Memory B cell (primary cell): ENCODE data around the gene PCGF1.
A peak's percentile ranks its signal among the peaks of the same experiment; 100 is the strongest.

Experiments used
- ATAC-seq: fragments of 150-1000 bp; cut with Tn5 transposase; 2 replicates; pipeline ENCODE4 v1.10.0; 2021; ENCODE audit warnings: low read depth, mild to moderate bottlenecking, moderate library complexity
- DNase-seq, 2 donors: peaks; one replicate each; pipeline ENCODE4 v3.0.0; 2022; ENCODE audit warnings: low spot score in 2 of 2
- H3K27ac Mint-ChIP-seq: one replicate; pipeline ENCODE4 v1.8.0; 2022; ENCODE audit warnings: mild to moderate bottlenecking, moderate library complexity, mixed read lengths
- H3K27me3 Mint-ChIP-seq: one replicate; pipeline ENCODE4 v1.8.0; 2022; ENCODE audit warnings: mixed read lengths
- H3K36me3 Mint-ChIP-seq: one replicate; pipeline ENCODE4 v1.8.0; 2022; ENCODE audit warnings: mild to moderate bottlenecking, mixed read lengths
- H3K4me1 Mint-ChIP-seq: one replicate; pipeline ENCODE4 v1.8.0; 2022; ENCODE audit warnings: mixed read lengths
- H3K4me3 Mint-ChIP-seq: one replicate; pipeline ENCODE4 v1.8.0; 2022; ENCODE audit warnings: mild to moderate bottlenecking, moderate library complexity, mixed read lengths
- H3K9me3 Mint-ChIP-seq: one replicate; pipeline ENCODE4 v1.8.0; 2022; ENCODE audit warnings: mixed read lengths

PCGF1 gene

GRCh38 chr2:74514368-74515270, 7.1 kb upstream of the PCGF1 start, which contains the start of gene TLX2:
Gene TLX2, plus strand, starts transcription at chr2:74514450. Its CDS starts 357 bp downstream, at chr2:74514807.
- no peak within 1 kb of the TSS for H3K27ac Mint-ChIP-seq
- peak within 1 kb of the TSS; percentile 78 for H3K4me3 Mint-ChIP-seq

GRCh38 chr2:74513605-74514367, 6.3 kb upstream of the PCGF1 start:
- DNase-seq: peak; percentile 20 to 35
- no peaks in the 10 kb centered on the region for H3K36me3 Mint-ChIP-seq
- ATAC-seq: no peak
- peaks cover 26% of the 10 kb centered on the region for H3K27me3 Mint-ChIP-seq
- H3K4me3 Mint-ChIP-seq: peak overlapping the region; percentile 25
- H3K9me3 Mint-ChIP-seq: no peaks in the 10 kb centered on the region
- H3K27ac Mint-ChIP-seq: no peak overlapping the region
- H3K4me1 Mint-ChIP-seq: peaks cover 12% of the 10 kb centered on the region

More at GRCh38 chr2:74514368-74515270, 7.1 kb upstream of the PCGF1 start, which contains the start of gene TLX2:
- peak; percentile 26 to 44 for DNase-seq
- Mint-ChIP-seq H3K4me1 (peaks cover 12% of the 10 kb centered on the region), H3K27me3 (peaks cover 30% of the 10 kb centered on the region), H3K36me3 (no peaks in the 10 kb centered on the region), H3K9me3 (no peaks in the 10 kb centered on the region)
- ATAC-seq: peak; percentile 18

- Mint-ChIP-seq H3K36me3 (no peaks in the 10 kb centered on the region), H3K27ac (no peak overlapping the region), H3K4me1 (peaks cover 18% of the 10 kb centered on the region), H3K27me3 (peaks cover 20% of the 10 kb centered on the region), H3K4me3 (no peak overlapping the region), H3K9me3 (no peaks in the 10 kb centered on the region)
- DNase-seq (peak in 1 of 2 donors; percentile 27), ATAC-seq (no peak)
Measured at GRCh38 chr2:74512744-74513604, 5.5 kb upstream of the PCGF1 start.

- no peak for ATAC-seq
- H3K4me3 Mint-ChIP-seq: no peak overlapping the region
- no peak overlapping the region for H3K27ac Mint-ChIP-seq
- no peak for DNase-seq
- peaks cover 17% of the 10 kb centered on the region for H3K4me1 Mint-ChIP-seq
- peaks cover 4% of the 10 kb centered on the region for H3K36me3 Mint-ChIP-seq
- peaks cover 8% of the 10 kb centered on the region for H3K27me3 Mint-ChIP-seq
- no peaks in the 10 kb centered on the region for H3K9me3 Mint-ChIP-seq
Measured at GRCh38 chr2:74511104-74511989, 3.9 kb upstream of the PCGF1 start.

- no peak for DNase-seq
- ATAC-seq: no peak
- Mint-ChIP-seq H3K4me1 (peaks cover 19% of the 10 kb centered on the region), H3K27me3 (peaks cover 7% of the 10 kb centered on the region), H3K36me3 (peaks cover 10% of the 10 kb centered on the region), H3K9me3 (no peaks in the 10 kb centered on the region), H3K4me3 (no peak overlapping the region), H3K27ac (no peak overlapping the region)
Measured at GRCh38 chr2:74510272-74510671, 2.8 kb upstream of the PCGF1 start.

- peaks cover 24% of the 10 kb centered on the region for H3K4me1 Mint-ChIP-seq
- peaks cover 8% of the 10 kb centered on the region for H3K27me3 Mint-ChIP-seq
- DNase-seq (peak in 1 of 2 donors; percentile 28), ATAC-seq (peak; percentile 6)
- H3K9me3 Mint-ChIP-seq: no peaks in the 10 kb centered on the region
- peak overlapping the region; percentile 96 for H3K27ac Mint-ChIP-seq
- H3K36me3 Mint-ChIP-seq: peaks cover 20% of the 10 kb centered on the region
- H3K4me3 Mint-ChIP-seq: peak overlapping the region; percentile 90
Measured at GRCh38 chr2:74507926-74508520, 528 bp upstream of the PCGF1 start.

GRCh38 chr2:74505448-74506246, 1.8 kb downstream of the PCGF1 start:
- H3K9me3 Mint-ChIP-seq: no peaks in the 10 kb centered on the region
- H3K4me3 Mint-ChIP-seq: no peak overlapping the region
- DNase-seq (no peak), ATAC-seq (no peak)
- peaks cover 27% of the 10 kb centered on the region for H3K4me1 Mint-ChIP-seq
- no peak overlapping the region for H3K27ac Mint-ChIP-seq
- peaks cover 20% of the 10 kb centered on the region for H3K36me3 Mint-ChIP-seq
- H3K27me3 Mint-ChIP-seq: peaks cover 11% of the 10 kb centered on the region

GRCh38 chr2:74504591-74504990, 2.9 kb downstream of the PCGF1 start:
- Mint-ChIP-seq H3K27ac (peak overlapping the region; percentile 49), H3K9me3 (no peaks in the 10 kb centered on the region), H3K4me1 (peaks cover 27% of the 10 kb centered on the region), H3K4me3 (peak overlapping the region; percentile 66), H3K36me3 (peaks cover 20% of the 10 kb centered on the region), H3K27me3 (peaks cover 15% of the 10 kb centered on the region)
- no peak for ATAC-seq
- DNase-seq: no peak

- Mint-ChIP-seq H3K9me3 (no peaks in the 10 kb centered on the region), H3K4me3 (peak overlapping the region; percentile 72), H3K27me3 (peaks cover 19% of the 10 kb centered on the region), H3K36me3 (peaks cover 20% of the 10 kb centered on the region), H3K27ac (peak overlapping the region; percentile 49), H3K4me1 (peaks cover 33% of the 10 kb centered on the region)
- DNase-seq: no peak
- ATAC-seq: no peak
Measured at GRCh38 chr2:74503506-74504475, 3.7 kb downstream of the PCGF1 start.

GRCh38 chr2:74502720-74503505, 4.6 kb downstream of the PCGF1 start:
- Mint-ChIP-seq H3K27ac (no peak overlapping the region), H3K27me3 (peaks cover 23% of the 10 kb centered on the region), H3K4me3 (peak overlapping the region; percentile 72), H3K9me3 (no peaks in the 10 kb centered on the region), H3K4me1 (peaks cover 32% of the 10 kb centered on the region), H3K36me3 (peaks cover 20% of the 10 kb centered on the region)
- DNase-seq (peak; percentile 38 to 55), ATAC-seq (no peak)
